ENCODE data around the gene MED28. TPM values are rescaled to one million over a fixed set of nuclear protein-coding genes. Genes with fewer than 3 reads are reported as not detected.

The MED28 gene
- polyA plus RNA-seq, 1 donor (not counting 4 experiments of a cell fraction or from before 2014, with no cell fraction given) = 22.5 TPM

DNA sequence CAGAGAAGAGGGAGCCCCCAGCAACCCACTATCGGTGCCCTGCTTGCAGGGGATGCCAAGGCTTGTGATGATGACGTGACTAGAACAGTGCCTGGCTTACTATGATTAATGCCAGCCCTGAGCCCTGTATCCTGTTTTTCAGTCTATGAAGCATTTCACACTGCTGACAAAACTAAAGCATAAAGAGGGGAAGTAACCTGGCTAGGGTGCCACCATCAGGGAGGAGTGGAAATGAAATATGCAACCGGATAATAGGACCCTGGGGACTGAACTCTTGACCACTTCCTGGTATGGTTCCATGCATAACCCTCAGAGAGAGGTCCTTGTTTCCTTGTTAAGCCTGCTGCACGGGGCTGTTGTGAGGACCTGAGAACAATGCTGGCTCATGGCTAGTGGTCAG, 50.3 kb downstream of the MED28 start:
- no peak overlapping the region for H3K4me2 ChIP-seq (ENCODE audit: control insufficient read depth, extremely low read depth, insufficient read depth, low read depth, low read length)
- no peaks in the 10 kb centered on the region for H3K9me3 ChIP-seq (ENCODE audit: control insufficient read depth, low read depth, low read length)
- H2AFZ ChIP-seq (ENCODE audit: control insufficient read depth, low read length) = no peak overlapping the region
- TF ChIP-seq, protein P1, sequence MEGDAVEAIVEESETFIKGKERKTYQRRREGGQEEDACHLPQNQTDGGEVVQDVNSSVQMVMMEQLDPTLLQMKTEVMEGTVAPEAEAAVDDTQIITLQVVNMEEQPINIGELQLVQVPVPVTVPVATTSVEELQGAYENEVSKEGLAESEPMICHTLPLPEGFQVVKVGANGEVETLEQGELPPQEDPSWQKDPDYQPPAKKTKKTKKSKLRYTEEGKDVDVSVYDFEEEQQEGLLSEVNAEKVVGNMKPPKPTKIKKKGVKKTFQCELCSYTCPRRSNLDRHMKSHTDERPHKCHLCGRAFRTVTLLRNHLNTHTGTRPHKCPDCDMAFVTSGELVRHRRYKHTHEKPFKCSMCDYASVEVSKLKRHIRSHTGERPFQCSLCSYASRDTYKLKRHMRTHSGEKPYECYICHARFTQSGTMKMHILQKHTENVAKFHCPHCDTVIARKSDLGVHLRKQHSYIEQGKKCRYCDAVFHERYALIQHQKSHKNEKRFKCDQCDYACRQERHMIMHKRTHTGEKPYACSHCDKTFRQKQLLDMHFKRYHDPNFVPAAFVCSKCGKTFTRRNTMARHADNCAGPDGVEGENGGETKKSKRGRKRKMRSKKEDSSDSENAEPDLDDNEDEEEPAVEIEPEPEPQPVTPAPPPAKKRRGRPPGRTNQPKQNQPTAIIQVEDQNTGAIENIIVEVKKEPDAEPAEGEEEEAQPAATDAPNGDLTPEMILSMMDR (optimal IDR thresholded peaks at IDR 0.05 in 1 of 3, IDR thresholded peaks at IDR 0.05 in 1 of 3, conservative IDR thresholded peaks at IDR 0.05 in 1 of 3; ENCODE audit: extremely low read depth in 1 of 3, insufficient read depth in 2 of 3, low read length in 3 of 3) = no peak
- TF ChIP-seq EZH2 (IDR thresholded peaks at IDR 0.05; ENCODE audit: low read length) = no peak
- H3K27ac ChIP-seq (ENCODE audit: control insufficient read depth, insufficient read depth, low read length) = no peak overlapping the region
- H3K4me1 ChIP-seq (ENCODE audit: control insufficient read depth, extremely low read depth, insufficient read depth, low read length) = no peaks in the 10 kb centered on the region
- H3K9me1 ChIP-seq (ENCODE audit: control insufficient read depth, extremely low read depth, insufficient read depth, low read length) = no peaks in the 10 kb centered on the region
- no peaks in the 10 kb centered on the region for H3K79me2 ChIP-seq (ENCODE audit: control insufficient read depth, insufficient read depth, low read length)
- no peaks in the 10 kb centered on the region for H4K20me1 ChIP-seq (ENCODE audit: control insufficient read depth, extremely low read depth, insufficient read depth, low read length)
- no peaks in the 10 kb centered on the region for H3K27me3 ChIP-seq (ENCODE audit: control insufficient read depth, extremely low read depth, insufficient read depth, low read length)
- H3K9ac ChIP-seq (ENCODE audit: control insufficient read depth, extremely low read depth, insufficient read depth, low read length) = no peak overlapping the region
- no peak overlapping the region for H3K4me3 ChIP-seq (ENCODE audit: control insufficient read depth in 2 of 3, extremely low read depth in 1 of 3, insufficient read depth in 2 of 3, low read depth in 1 of 3, low read length in 3 of 3)
- H3K36me3 ChIP-seq (ENCODE audit: control insufficient read depth in 2 of 2, extremely low read depth in 1 of 2, insufficient read depth in 2 of 2, low read length in 2 of 2) = no peaks in the 10 kb centered on the region
- dilution Hi-C loops (cut with MboI; ENCODE audit: extremely low pct_ligation_motif_present, low sequenced_read_pairs) = no loop called here
- FAIRE-seq = no peak
- DNase-seq (ENCODE audit: low read depth, low spot score) = no peak

DNA sequence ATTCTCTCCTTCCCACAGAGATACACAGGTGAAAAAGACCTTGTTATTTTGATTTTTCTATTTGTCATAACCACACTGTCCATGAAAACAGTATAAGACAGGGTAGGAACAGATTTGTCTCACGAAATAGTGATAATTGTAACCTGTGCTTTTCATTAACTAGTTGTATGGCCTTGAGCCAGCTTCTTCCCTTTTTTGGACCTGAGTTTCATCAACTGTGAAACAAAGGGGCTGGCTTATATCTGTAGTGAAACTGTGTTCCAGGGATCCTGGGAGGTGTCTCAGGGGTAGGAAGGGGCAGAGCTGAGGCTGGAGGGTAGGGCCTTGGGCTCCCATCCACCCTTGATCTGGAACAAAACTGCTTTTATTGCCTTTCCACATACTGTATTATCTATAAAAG, 50.9 kb downstream of the MED28 start:
- no peak overlapping the region for H3K9ac ChIP-seq (ENCODE audit: control insufficient read depth, extremely low read depth, insufficient read depth, low read length)
- H4K20me1 ChIP-seq (ENCODE audit: control insufficient read depth, extremely low read depth, insufficient read depth, low read length) = no peaks in the 10 kb centered on the region
- H3K9me3 ChIP-seq (ENCODE audit: control insufficient read depth, low read depth, low read length) = no peaks in the 10 kb centered on the region
- H3K36me3 ChIP-seq (ENCODE audit: control insufficient read depth in 2 of 2, extremely low read depth in 1 of 2, insufficient read depth in 2 of 2, low read length in 2 of 2) = no peaks in the 10 kb centered on the region
- H2AFZ ChIP-seq (ENCODE audit: control insufficient read depth, low read length) = no peak overlapping the region
- dilution Hi-C loops (cut with MboI; ENCODE audit: extremely low pct_ligation_motif_present, low sequenced_read_pairs) = no loop called here
- DNase-seq (ENCODE audit: low read depth, low spot score) = no peak
- no peak overlapping the region for H3K4me2 ChIP-seq (ENCODE audit: control insufficient read depth, extremely low read depth, insufficient read depth, low read depth, low read length)
- TF ChIP-seq, protein P1 (optimal IDR thresholded peaks at IDR 0.05 in 1 of 3, IDR thresholded peaks at IDR 0.05 in 1 of 3, conservative IDR thresholded peaks at IDR 0.05 in 1 of 3; ENCODE audit: extremely low read depth in 1 of 3, insufficient read depth in 2 of 3, low read length in 3 of 3) = no peak
- no peak for TF ChIP-seq EZH2 (IDR thresholded peaks at IDR 0.05; ENCODE audit: low read length)
- no peaks in the 10 kb centered on the region for H3K9me1 ChIP-seq (ENCODE audit: control insufficient read depth, extremely low read depth, insufficient read depth, low read length)
- no peaks in the 10 kb centered on the region for H3K4me1 ChIP-seq (ENCODE audit: control insufficient read depth, extremely low read depth, insufficient read depth, low read length)
- no peak overlapping the region for H3K27ac ChIP-seq (ENCODE audit: control insufficient read depth, insufficient read depth, low read length)
- H3K27me3 ChIP-seq (ENCODE audit: control insufficient read depth, extremely low read depth, insufficient read depth, low read length) = no peaks in the 10 kb centered on the region
- no peak for FAIRE-seq
- H3K79me2 ChIP-seq (ENCODE audit: control insufficient read depth, insufficient read depth, low read length) = no peaks in the 10 kb centered on the region
- H3K4me3 ChIP-seq (ENCODE audit: control insufficient read depth in 2 of 3, extremely low read depth in 1 of 3, insufficient read depth in 2 of 3, low read depth in 1 of 3, low read length in 3 of 3) = no peak overlapping the region

Measured in keratinocyte (primary cell).